GM18951 (cell line): ENCODE data around the gene PSENEN.
"Not testable (repeated sequence)": the region's sequence is repeated elsewhere in the genome, so short reads cannot be mapped to it uniquely, and the experiment has no call there.

Experiments used
- POLR2A ChIP-seq: IDR thresholded peaks from 4 replicates; pipeline ENCODE4 v1.6.1; 2011; ENCODE audit warnings: mild to moderate bottlenecking; ENCODE audit not compliant: insufficient read length, insufficient read depth; ENCODE audit errors: extremely low read depth
- in situ Hi-C: fragments of 300-500 bp; cut with MboI; formaldehyde crosslinking; loops from one replicate; pipeline ENCODE4 v1.12.0; 2022; ENCODE audit warnings: low sequenced_read_pairs, mixed read lengths, inconsistent platforms; ENCODE audit not compliant: unreplicated experiment

PSENEN gene

GRCh38 chr19:35790981-35791813 is 45.7 kb downstream of the PSENEN start:
- TF ChIP-seq POLR2A = no peak
- in situ Hi-C loops = no loop called here

- no peak for TF ChIP-seq POLR2A
- in situ Hi-C loops = no loop called here
These were observed 46.4 kb downstream of the PSENEN start for GRCh38 chr19:35791814-35792279.

GRCh38 chr19:35792312-35792711 is 46.9 kb downstream of the PSENEN start:
- in situ Hi-C loops = no loop called here
- TF ChIP-seq POLR2A = no peak

- in situ Hi-C loops = no loop called here
These were observed 47.4 kb downstream of the PSENEN start for GRCh38 chr19:35792888-35793287.

GRCh38 chr19:35793381-35794165 is 48.1 kb downstream of the PSENEN start:
- in situ Hi-C loops = no loop called here
- TF ChIP-seq POLR2A = no peak

More at GRCh38 chr19:35792888-35793287, 47.4 kb downstream of the PSENEN start:
- TF ChIP-seq POLR2A = no peak

- in situ Hi-C loops = not testable (repeated sequence)
These were observed 50.1 kb downstream of the PSENEN start for GRCh38 chr19:35795564-35795963.
